ENCODE measurements around the gene ICE1.
"Not testable (repeated sequence)": the region's sequence is repeated elsewhere in the genome, so short reads cannot be mapped to it uniquely, and the experiment has no call there.

ICE1 gene

DNA sequence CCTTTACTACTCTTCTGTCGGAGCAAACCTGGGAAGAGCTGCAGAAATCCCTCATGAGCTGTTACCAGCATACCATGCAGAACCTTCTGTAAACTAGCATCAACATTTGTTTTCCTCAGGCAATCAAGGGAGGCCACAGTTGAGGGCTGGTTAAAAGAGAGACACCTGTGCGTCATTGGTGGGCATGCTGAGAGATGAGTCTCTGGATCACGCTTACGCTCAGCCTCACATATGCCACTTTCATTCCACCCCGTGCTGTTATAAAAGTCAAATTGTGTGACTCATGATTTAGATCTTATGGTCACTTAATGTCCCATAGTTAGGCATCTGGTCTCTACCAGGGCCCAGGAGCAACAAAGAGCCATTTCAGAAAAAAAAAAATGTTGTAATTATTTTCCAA is 18.1 kb upstream of the ICE1 start:
- no peak for DNase-seq (ENCODE audit: low read depth in 2 of 2)

DNA sequence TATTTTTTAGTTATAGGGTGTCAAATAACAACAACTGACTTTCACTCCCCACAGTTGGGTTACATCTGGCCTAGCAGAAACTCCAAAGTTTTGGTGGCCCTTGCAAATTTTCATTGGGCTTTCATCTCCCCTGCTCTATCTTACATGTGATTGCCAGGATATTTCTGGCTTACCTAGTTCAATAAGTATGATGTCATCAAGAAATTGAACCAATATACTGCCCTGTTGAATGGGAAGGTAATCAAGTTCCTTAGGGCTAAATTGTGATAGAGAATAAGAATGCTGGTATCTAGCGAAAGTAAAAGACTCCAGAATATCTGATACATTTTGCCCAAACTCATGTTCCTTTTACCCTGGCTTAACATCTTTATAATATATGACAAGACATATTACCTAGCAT is 17.0 kb upstream of the ICE1 start:
- DNase-seq (ENCODE audit: low read depth in 2 of 2) = no peak

DNA sequence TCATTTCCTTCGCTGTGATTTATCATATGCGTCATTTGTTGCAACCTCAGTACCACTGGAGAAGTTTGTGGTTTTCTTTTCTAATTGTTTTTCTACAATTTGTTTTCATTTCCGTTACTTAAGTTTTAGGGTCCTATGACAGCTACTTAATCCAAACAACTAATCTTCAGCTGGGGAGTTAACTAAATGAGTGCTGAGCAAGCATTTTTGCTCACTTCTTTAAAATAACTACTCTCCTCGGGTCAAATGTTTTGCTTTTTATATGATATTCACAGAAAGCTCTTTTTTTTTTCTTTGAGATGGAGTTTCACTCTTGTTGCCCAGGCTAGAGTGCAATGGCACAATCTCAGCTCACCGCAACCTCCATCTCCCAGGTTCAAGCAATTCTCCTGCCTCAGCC is 14.6 kb upstream of the ICE1 start:
- no peak for DNase-seq (ENCODE audit: low read depth in 2 of 2)

DNA sequence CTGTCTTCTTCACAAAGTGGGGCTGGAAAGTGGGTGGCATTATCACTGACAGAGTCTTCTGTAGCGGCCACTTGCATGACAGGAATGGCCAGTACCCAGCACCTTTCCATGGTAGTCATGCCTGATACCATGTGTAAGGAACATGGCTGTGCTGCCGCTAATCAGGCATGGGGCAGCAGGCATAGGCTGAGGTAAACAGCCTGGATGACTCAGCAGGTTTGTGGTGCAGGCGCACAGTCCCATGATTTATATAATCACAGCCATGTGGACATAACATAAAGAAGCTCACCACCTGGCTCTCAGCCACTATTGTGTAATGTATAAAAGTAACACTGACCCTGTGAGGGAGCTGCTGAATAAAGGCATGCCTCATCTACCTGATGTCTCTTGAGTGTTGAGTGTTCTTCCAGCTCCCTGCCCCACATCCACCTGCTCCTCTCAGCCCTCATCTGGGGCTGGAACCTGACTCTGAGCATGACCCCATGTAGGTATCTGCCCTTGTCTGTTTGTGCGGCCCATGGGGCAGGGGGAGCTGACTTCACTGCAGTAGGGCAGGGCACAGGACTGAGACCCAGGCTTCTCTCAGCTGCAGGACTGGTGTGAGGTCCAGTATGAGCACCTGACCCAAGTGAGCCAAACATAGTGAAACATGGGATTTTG is 13.2 kb upstream of the ICE1 start:
- no peak for DNase-seq (ENCODE audit: low read depth in 2 of 2)

DNA sequence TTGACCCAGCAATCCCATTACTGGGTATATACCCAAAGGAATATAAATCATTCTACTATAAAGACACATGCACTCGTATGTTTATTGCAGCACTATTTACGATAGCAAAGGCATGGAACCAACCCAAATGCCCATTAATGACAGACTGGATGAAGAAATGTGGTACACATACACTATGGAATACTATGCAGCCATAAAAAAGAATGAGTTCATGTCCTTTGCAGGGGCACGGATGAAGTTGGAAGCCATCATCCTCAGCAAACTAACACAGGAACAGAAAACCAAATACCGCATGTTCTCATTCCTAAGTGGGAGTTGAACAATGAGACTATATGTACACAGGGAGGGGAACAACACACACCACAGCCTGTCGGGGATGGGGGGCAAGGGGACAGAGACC is 8.6 kb upstream of the ICE1 start:
- not testable (repeated sequence) for DNase-seq (ENCODE audit: low read depth in 2 of 2)

DNA sequence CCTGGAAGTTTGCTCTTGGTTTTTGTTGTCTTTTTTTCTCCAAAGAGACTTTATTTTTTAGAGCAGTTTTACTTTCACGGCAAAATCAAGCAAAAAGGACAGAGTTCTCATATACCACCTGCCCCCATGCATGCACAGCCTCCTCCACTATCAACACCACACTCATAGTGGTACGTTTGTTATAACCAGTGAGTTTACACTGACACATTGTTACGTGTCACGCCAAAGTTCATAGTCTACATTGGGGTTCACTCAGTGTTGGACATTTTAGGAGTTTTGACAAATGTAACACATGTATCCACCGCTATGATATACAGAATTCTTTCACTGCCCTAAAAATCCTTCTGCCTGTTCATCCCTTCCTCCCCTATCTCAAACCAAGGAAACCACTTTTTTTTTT is 7.5 kb upstream of the ICE1 start:
- DNase-seq (ENCODE audit: low read depth in 2 of 2) = no peak

DNA sequence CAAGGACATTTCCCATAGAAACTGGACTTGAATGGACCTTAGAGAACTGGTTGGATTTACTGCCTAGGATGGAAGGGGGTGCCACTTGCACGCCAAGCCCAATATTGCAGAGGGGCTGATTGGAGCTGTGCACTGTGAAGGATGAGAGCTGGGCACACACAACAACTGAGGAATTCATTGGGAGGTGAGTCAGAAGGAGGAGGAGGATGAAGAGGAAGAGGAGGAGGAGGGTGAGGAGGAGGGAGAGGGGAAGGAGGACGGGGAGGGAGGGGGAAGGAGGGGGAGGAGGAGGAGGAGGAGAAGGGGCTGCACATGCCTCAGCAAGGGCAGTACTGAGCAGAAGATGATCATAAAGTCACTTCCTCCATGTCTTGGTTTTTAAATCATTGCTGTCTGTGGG is 5.7 kb upstream of the ICE1 start:
- no peak for DNase-seq (ENCODE audit: low read depth in 2 of 2)

DNA sequence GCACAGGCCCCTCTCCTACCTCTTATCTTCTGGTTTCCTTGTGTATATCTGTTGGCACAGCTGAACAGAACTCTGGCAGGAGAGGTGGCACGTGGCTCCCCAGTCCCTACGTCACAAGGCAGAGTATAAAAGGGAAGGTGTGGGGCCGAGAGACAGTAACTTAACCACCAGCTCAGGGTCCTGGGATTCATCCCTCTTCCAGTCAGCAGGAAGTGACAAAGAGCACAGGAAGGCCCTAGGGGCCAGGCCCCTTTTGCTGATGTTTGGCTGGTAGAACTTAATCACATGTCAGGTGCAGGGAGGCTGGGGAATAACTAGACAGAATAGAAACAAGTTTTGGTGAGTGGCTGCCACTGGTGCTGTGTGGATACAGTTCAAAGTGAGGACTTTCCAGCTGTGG is 4.5 kb upstream of the ICE1 start:
- DNase-seq (ENCODE audit: low read depth in 2 of 2) = no peak

DNA sequence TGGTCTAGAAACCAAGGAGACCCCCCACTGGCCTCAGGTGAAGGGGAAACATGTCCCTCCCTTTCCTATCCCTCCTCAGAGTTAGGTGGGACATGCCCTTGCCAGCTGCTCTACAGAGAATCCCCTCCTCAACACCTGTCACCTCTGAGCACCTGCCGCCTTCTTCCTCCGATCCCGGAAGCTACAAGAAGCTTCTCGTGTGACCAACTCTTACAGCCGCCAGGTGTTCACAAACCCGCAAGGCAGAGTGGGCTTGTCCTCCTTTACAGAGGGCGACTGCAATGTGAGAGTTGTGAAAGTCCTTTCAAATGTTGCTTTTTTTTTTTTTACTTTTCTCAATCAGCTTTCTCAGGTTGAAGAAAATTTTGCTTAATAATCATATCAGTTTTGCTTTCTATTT is 3.7 kb upstream of the ICE1 start:
- DNase-seq (ENCODE audit: low read depth in 2 of 2) = no peak

DNA sequence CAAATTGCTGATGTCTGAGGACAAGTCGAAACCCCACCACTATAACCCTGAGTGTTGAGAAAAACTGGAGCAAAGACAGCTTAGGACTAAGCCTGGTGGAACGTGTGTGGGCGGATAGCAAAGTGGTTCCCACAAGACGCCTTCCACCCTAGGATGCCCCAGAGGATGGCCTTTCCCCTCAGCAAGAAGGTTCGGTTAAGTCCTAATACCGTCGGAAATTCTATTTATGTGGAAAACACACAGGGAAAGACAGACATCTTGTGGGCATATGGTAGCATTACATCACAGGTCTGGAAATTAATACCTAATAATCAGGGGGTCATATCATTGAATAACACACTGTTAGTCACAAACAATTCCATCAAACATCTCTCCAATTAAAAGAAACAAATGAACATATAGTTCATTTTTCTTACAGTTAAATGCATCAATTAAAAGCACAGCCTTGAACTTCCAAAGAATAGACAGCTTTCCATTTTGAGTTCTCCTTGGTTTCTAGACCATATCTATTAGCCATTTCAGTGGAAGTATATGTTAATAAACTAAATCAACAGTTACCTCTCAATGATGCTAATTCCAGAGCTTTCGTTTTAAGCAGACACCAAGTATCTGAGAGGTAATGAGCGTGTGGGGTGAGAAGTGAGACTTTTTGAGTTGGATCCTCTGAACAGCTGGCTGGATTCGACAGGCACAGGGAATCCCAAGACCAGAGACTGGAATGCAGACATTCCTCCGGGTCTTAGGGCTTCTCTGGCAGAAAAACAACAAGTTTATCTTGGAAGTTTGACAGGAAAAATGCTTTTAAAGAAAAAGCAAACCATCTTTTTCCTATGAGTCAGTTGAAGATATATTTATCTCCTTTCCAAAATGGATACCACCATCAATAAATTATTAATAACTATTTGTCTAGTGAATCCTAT is 2.9 kb upstream of the ICE1 start:
- no peak for DNase-seq (ENCODE audit: low read depth in 2 of 2)

DNA sequence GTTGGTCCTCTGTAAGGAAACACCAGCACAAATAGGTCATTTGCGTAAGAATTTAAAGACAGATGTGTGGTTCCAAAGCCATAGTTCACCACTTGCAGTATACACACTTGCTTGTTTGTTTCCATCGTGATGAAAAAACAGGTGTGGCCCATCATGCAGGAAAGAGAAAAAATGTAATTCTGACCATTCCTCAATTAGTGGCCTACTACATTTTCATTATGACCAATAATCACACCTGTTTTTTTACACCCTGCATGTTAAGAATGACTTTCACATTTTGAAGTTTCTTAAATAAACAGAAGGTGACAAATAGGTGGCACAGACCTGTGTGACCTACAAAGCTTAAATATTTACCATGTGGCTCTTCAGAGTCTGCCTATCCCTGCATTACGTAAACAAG is 2.2 kb upstream of the ICE1 start:
- no peak for DNase-seq (ENCODE audit: low read depth in 2 of 2)

DNA sequence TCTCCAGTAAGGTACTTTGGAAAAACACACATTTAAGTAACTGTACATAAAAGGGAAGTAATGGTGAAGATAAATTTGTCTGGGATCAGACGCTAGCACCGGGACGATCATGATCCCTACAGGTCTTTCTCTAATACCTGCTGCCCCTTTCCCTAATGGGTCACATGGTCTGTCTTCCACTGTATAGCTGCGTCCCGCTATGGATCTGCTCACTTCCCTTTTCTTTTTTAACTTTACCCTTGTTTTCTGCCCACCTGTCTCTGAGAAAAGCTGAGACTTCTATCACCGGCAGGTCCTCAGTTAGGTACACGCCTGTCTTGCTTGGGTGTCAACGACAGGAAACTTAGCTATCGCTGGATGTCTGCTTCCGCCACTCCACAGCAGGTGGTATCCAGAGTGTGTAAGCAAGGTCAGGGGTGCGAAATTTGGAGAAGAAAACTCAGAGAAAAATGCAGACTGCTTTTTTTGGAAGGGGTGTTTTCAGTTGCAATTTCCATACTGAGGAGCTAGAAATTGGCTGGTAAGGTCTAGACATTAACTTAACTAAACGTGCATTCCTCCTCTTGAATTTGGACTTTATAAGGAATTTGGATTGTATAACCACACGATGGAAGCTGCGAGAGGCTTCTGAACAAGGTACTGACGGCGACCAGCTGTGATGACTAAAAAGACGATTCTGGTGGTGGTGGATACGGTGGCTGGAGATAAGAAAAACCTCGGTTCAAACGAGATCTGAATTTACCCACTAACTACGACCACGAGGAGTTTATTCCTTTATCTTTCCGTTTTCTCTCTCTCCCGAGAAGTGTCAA is 1.1 kb upstream of the ICE1 start:
- no peak for DNase-seq (ENCODE audit: low read depth in 2 of 2)

DNA sequence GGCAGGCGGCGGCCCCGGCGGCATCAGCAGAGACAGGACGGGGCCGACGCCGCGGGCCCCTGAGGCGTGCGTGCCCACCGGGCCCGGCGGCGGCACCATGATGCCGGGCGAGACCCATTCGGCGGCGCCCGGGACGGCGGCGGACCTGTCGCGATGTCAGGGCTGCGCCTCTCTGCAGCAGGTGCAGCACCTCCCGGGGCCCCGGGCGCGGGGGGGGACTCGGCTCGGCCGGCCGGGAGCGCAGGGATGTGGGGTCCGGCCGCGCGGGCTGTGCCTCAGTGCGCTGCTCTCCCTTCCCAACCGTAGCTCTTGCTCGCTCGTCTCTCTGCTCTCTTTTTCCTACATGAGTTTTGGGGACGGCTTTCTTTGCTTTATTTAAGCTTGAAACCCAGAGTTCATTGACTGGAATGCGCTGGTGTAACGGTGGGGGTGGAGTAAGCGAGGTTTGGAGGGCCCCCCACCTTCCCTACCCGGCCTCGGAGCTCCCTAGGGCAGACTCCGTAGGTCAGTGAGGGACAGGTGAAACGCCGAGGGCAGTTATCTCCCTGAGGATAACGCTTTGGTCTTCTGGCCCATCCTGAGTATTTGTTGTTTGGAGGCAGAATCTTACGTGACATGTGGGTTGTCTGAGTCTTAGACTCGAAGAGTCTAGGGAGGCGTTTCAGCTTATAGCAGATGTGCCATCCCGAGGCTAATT is 490 bp downstream of the ICE1 start:
- DNase-seq (ENCODE audit: low read depth in 2 of 2) = no peak

DNA sequence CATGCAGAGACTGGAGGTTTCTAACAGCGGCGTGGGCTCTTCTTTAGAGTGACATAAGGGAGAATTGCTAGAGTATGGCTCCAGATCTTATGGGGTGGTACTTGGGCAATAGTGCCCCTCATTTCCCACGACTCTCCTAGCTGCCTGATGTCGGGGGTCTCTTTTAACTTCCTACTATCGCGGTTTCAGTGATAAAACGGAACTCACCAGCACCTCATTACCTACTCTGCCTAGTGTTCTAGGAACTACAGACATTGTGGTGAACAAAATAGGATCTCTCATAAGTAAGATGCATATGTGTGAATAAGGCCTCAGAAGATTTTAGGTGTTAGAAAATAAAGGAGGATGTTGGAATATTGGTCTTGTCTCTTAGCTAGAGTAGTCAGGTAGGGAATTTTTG is 1.1 kb downstream of the ICE1 start:
- no peak for DNase-seq (ENCODE audit: low read depth in 2 of 2)

DNA sequence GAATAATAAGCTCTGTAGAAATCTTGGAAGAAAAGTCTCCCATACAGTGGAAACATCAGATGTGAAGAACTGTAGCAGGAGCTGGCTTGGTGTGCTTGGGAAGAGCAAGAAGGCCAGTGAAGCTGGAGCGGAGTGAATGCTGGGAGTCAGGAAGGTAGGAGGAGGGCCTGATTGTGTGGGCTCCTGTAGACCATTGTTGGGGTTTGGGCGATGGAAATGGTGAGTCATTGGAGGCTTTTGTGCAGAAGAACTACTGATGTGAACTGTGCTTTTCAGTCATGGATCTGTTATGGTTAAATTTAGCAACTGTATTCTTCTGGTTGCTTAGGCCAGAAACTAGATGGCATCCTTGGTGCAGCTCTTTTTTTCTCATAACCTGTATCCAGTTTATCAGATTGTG is 2.3 kb downstream of the ICE1 start:
- DNase-seq (ENCODE audit: low read depth in 2 of 2) = peak in 1 of 2 donors; percentile 8

DNA sequence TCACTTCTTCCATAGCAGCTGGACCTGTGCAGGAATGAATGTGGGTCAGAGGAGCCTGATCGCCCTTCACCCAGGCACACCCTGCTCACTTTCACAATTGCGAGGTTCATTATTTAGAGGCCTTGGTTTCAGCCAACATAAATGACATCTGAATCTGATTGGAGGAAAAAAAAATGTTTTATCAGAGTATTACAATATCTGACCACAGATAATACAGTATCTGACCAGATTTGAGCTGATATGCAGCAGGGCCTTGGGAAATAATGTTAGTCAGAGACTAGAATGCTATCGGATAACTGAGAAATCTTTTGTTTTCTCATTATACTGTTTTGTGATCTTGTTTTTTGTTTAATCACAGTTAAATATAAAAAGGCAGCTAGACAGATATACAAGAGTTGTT is 7.7 kb downstream of the ICE1 start:
- no peak for DNase-seq (ENCODE audit: low read depth in 2 of 2)

DNA sequence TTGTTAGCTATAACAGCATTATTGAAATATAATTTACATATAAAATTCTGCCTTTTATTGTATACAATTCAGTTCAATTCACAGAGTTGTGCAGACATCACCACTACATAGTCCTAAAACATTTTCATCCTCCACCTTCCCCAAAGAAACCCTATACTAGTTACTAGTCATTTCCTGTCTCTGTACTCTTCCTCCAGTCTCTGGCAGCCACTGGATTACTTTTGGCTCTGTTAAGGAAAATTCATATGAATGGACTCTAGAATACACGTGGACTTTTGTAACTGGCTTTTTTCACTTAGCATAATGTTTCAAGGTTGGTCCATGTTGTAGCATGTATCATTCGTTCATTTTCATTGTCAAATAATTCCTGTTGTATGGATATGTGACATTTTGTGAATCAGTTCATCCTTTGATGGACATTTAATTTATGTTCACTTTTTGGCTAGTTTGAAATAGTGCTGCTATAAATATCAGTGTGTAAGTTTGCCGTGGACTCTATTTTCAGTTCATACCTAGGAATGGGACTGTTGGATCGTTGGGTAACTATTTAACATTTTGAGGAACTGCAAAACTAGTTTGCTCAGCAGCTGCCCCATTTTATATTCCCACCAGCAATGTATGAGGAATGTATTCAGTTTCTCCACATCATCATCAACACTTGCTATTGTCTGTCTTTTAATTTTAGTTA is 9.7 kb downstream of the ICE1 start:
- DNase-seq (ENCODE audit: low read depth in 2 of 2) = no peak

DNA sequence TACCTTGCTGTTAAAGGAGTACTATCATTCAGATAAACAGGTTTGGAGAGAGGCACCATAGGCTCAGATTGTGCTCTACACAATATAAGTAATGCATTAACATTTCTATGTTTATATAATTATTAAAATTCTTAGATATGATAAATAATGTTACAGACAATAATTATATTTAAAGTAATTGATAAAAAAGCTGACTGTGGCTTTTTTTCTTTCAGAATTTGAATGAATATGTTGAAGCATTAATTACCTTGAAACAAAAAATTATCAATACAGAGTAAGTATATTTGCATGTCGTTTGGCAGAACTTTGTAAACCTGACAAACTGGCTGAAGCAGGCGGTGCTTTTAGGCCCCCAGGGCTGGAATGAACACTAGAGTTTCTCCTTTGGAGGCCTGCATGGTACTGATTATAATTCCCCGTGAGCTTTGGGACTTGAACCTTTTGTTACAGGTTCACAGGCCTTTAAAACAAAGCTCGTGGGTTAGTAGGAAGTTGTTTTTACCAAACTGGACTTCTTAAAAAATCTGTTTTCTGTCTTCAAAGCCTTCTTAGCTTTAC is 13.8 kb downstream of the ICE1 start:
- no peak for DNase-seq (ENCODE audit: low read depth in 2 of 2)

DNA sequence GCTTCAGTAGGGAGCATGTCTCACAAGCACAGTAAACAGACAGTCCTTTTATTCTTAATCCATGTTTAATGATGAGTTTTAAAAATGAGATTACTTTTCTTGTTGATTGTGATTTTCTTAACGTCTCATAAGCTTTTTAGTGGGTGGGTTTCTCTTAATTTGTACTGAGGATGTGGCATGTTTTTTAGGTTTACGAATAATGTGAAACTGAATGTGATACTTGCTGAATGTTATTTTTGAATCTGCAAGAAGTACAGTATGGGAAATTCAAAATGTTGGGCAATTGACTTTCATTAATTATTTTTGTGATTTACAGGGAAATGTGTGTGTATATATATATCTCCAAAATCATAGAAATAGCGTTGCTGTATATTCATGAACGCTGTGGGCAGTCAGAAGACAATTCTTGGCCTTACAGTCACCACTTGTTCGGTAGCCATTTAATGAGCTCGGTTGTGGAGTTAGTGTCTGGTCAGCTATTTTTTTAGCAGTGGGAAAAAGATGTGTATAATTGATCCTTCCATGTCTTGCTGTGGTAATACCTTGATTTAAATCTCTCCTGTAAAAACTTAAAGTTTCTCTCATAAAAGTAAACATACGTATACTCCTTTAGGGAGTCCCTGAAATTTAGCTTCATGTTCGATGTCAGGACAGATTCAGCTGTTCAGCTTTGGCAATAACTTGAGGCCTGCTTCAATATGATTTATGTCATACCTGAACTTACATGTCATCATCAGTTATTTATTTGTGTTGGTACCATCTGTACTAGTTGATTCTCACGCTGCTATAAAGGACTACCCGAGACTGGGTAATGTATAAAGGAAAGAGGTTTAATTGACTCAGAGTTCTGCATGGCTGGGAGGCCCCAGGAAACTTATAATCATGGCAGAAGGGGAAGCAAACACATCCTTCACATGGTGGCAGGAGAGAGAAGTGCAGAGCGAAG is 15.0 kb downstream of the ICE1 start:
- DNase-seq (ENCODE audit: low read depth in 2 of 2) = no peak

DNA sequence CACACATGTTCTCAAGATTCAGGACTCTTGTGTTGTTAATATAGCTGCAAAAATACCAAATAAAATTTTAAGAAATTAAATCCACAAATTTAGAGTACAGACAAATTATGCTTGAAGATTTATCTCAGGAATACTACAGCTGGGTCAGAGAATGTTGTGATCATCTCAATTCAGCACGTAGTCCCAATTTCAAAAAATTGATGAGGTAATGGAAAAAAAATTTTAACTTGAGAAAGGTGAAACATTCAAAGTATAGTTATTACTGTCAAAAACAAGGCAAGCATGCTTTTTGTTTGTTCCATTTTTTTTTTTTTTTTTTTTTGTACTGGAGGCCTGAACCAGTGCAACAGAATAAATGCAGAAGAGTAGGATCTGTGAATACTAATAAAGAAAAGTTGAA is 29.4 kb downstream of the ICE1 start:
- no peak for DNase-seq (ENCODE audit: low read depth in 2 of 2)

All from stimulated activated CD8-positive, alpha-beta memory T cell treated with anti-CD3 and anti-CD28 coated beads, Interleukin-7, amount 100 ng/mL, for 4 hours (primary cell).